H1 (cell line): ENCODE measurements around the gene MYH9. TPM values are rescaled to one million over a fixed set of nuclear protein-coding genes. Genes with fewer than 3 reads are reported as not detected.

Experiments
- CTCF ChIA-PET: fragments of 300-600 bp; sonication (Branson Sonifier 250); formaldehyde crosslinking; loops from one replicate; lab custom pipeline; 2021; ENCODE audit not compliant: partially characterized antibody; lab: Charles Lee
- POLR2A ChIA-PET: fragments of 300-600 bp; sonication (Branson Sonifier 250); formaldehyde crosslinking; loops from one replicate; lab custom pipeline; 2021; ENCODE audit warnings: inconsistent platforms; ENCODE audit not compliant: partially characterized antibody; lab: Charles Lee
- DNase-seq, 2 experiments: peaks; one replicate each; pipeline versions ENCODE4 v3.0.0 to v3.0.0-alpha.2; 2010 to 2022; ENCODE audit warnings: low spot score in 2 of 2, low read depth in 1 of 2, mixed read lengths in 1 of 2
- FAIRE-seq: peaks from 2 replicates; lab custom pipeline; 2011; peaks lifted over from hg19 to GRCh38; lab: Jason Lieb, UNC
- H2AFZ ChIP-seq: 2 replicates; pipeline ENCODE4 v1.8.1; 2012; ENCODE audit warnings: low read length, inconsistent platforms
- H2AK5ac ChIP-seq: 2 replicates; pipeline ENCODE4 v1.6.1; 2013; ENCODE audit warnings: low read depth, low read length
- H2BK120ac ChIP-seq: replicated peaks from 2 replicates; pipeline ENCODE3; 2013; ENCODE audit warnings: low read depth, low read length, inconsistent platforms
- H2BK12ac ChIP-seq: 2 replicates; pipeline ENCODE4 v1.6.1; 2013; ENCODE audit warnings: low read depth, low read length
- H2BK15ac ChIP-seq: 2 replicates; pipeline ENCODE4 v1.6.1; 2013; ENCODE audit warnings: low read length
- H2BK20ac ChIP-seq: 2 replicates; pipeline ENCODE4 v1.6.1; 2013; ENCODE audit warnings: low read length
- H2BK5ac ChIP-seq: 2 replicates; pipeline ENCODE4 v1.6.1; 2013; ENCODE audit warnings: low read depth, low read length
- H3K14ac ChIP-seq: 2 replicates; pipeline ENCODE4 v1.6.1; 2013; ENCODE audit warnings: inconsistent platforms; ENCODE audit not compliant: insufficient read length
- H3K18ac ChIP-seq: 2 replicates; pipeline ENCODE4 v1.6.1; 2013; ENCODE audit warnings: low read length; ENCODE audit errors: extremely low read depth
- H3K23ac ChIP-seq: 2 replicates; pipeline ENCODE4 v1.6.1; 2013; ENCODE audit warnings: inconsistent platforms; ENCODE audit not compliant: insufficient read length
- H3K23me2 ChIP-seq: 2 replicates; pipeline ENCODE4 v1.6.1; 2013; ENCODE audit warnings: low read depth, low read length
- H3K27ac ChIP-seq: 2 replicates; pipeline ENCODE4 v1.6.1; 2011; ENCODE audit warnings: low read depth, low read length, inconsistent platforms
- H3K27me3 ChIP-seq, 4 experiments: replicated peaks in 1 of 4; 1 replicate in 1 of 4; 2 replicates in 3 of 4; pipeline versions ENCODE4 v1.6.1 to v1.8.1; 2011 to 2013; ENCODE audit warnings: low read length in 3 of 4, mild to moderate bottlenecking in 3 of 4, inconsistent platforms in 2 of 4, mixed read lengths in 2 of 4, moderate library complexity in 1 of 4; ENCODE audit not compliant: control insufficient read depth in 3 of 4, insufficient read depth in 3 of 4; ENCODE audit errors: extremely low read depth in 1 of 4
- H3K36me3 ChIP-seq, 4 experiments: 2 replicates each; pipeline versions ENCODE4 v1.6.1 to v1.8.1; 2011 to 2013; ENCODE audit warnings: mild to moderate bottlenecking in 4 of 4, low read length in 3 of 4, moderate library complexity in 2 of 4, control low read depth in 1 of 4, inconsistent platforms in 1 of 4; ENCODE audit not compliant: insufficient read depth in 4 of 4, control insufficient read depth in 2 of 4
- H3K4ac ChIP-seq: replicated peaks from 2 replicates; pipeline ENCODE3; 2013; ENCODE audit warnings: low read length, low read depth, mixed read lengths, inconsistent platforms; ENCODE audit not compliant: insufficient read length
- H3K4me1 ChIP-seq, 4 experiments: replicated peaks in 1 of 4; 1 replicate in 1 of 4; 2 replicates in 3 of 4; pipeline versions ENCODE4 v1.6.1 to v1.8.1; 2011 to 2013; ENCODE audit warnings: low read length in 3 of 4, inconsistent platforms in 2 of 4, mixed read lengths in 1 of 4; ENCODE audit not compliant: insufficient read depth in 4 of 4, control insufficient read depth in 3 of 4
- H3K4me2 ChIP-seq, 2 experiments: 2 replicates each; pipeline versions ENCODE4 v1.6.1 to v1.8.1; 2011 to 2013; ENCODE audit warnings: low read depth in 2 of 2, low read length in 2 of 2, control low read depth in 1 of 2, inconsistent platforms in 1 of 2, mild to moderate bottlenecking in 1 of 2; ENCODE audit not compliant: insufficient read depth in 1 of 2
- H3K4me3 ChIP-seq, 4 experiments: fragments of 200-600, 300-600 bp in 1 of 4; sonication (generic), shearing (Covaris generic), sonication (Bioruptor Twin) in 1 of 4; 2 replicates each; pipeline versions ENCODE4 v1.5.1 to v1.8.1; 2011 to 2016; ENCODE audit warnings: low read length in 4 of 4, low read depth in 3 of 4, control low read depth in 2 of 4, inconsistent platforms in 2 of 4, mild to moderate bottlenecking in 2 of 4, mixed read lengths in 1 of 4, moderate library complexity in 1 of 4; ENCODE audit not compliant: insufficient read depth in 2 of 4; ENCODE audit errors: extremely low read depth in 1 of 4
- H3K56ac ChIP-seq: replicated peaks from 2 replicates; pipeline ENCODE3; 2013; ENCODE audit warnings: low read depth, mild to moderate bottlenecking, mixed read lengths, low read length, inconsistent platforms; ENCODE audit not compliant: insufficient read length
- H3K79me1 ChIP-seq: 2 replicates; pipeline ENCODE4 v1.6.1; 2013; ENCODE audit warnings: low read depth, low read length, control low read depth
- H3K79me2 ChIP-seq, 2 experiments: 2 replicates each; pipeline versions ENCODE4 v1.6.1 to v1.8.1; 2012 to 2013; ENCODE audit warnings: low read length in 2 of 2, mild to moderate bottlenecking in 2 of 2, inconsistent platforms in 1 of 2; ENCODE audit not compliant: insufficient read depth in 2 of 2, control insufficient read depth in 1 of 2
- H3K9ac ChIP-seq, 4 experiments: replicated peaks in 1 of 4; 1 replicate in 1 of 4; 2 replicates in 3 of 4; pipeline versions ENCODE4 v1.6.1 to v1.8.1; 2011 to 2013; ENCODE audit warnings: low read depth in 3 of 4, low read length in 3 of 4, control low read depth in 2 of 4, mild to moderate bottlenecking in 2 of 4, moderate library complexity in 2 of 4, inconsistent platforms in 1 of 4; ENCODE audit errors: extremely low read depth in 1 of 4
- H3K9me3 ChIP-seq, 2 experiments: 2 replicates each; pipeline versions ENCODE4 v1.6.1 to v1.8.1; 2012 to 2013; ENCODE audit warnings: mild to moderate bottlenecking in 2 of 2, moderate library complexity in 2 of 2, control low read depth in 1 of 2, inconsistent platforms in 1 of 2, low read depth in 1 of 2, low read length in 1 of 2, mixed read lengths in 1 of 2; ENCODE audit not compliant: insufficient read depth in 2 of 2
- H4K20me1 ChIP-seq, 2 experiments: replicated peaks in 1 of 2; 2 replicates each; pipeline versions ENCODE3 to v1.8.1; 2011 to 2013; ENCODE audit warnings: inconsistent platforms in 2 of 2, low read length in 2 of 2, mild to moderate bottlenecking in 1 of 2; ENCODE audit not compliant: insufficient read depth in 2 of 2, control insufficient read depth in 1 of 2
- H4K5ac ChIP-seq: 2 replicates; pipeline ENCODE4 v1.6.1; 2013; ENCODE audit warnings: low read length, low read depth, mixed read lengths, inconsistent platforms; ENCODE audit not compliant: insufficient read length
- H4K8ac ChIP-seq: 2 replicates; pipeline ENCODE4 v1.8.0; 2013; ENCODE audit warnings: mild to moderate bottlenecking, moderate library complexity, low read length, inconsistent platforms; ENCODE audit not compliant: insufficient read depth; ENCODE audit errors: extremely low read depth
- H4K91ac ChIP-seq: replicated peaks from 2 replicates; pipeline ENCODE3; 2013; ENCODE audit warnings: low read length, mixed read lengths, inconsistent platforms; ENCODE audit not compliant: insufficient read length
- BACH1 ChIP-seq: IDR thresholded peaks from 2 replicates; pipeline ENCODE4 v1.6.1; 2012; ENCODE audit warnings: low read length, improper control_type of control experiment
- BRCA1 ChIP-seq: IDR thresholded peaks from 2 replicates; pipeline ENCODE4 v1.6.1; 2012; ENCODE audit warnings: low read depth, low read length, improper control_type of control experiment
- E2F6 ChIP-seq: IDR thresholded peaks from 2 replicates; pipeline ENCODE4 v1.6.1; 2012; ENCODE audit warnings: inconsistent platforms
- NRF1 ChIP-seq: IDR thresholded peaks from 2 replicates; pipeline ENCODE4 v1.6.1; 2011; ENCODE audit warnings: mild to moderate bottlenecking, low read depth, low read length, improper control_type of control experiment
- RFX5 ChIP-seq: IDR thresholded peaks from 2 replicates; pipeline ENCODE4 v1.6.1; 2011; ENCODE audit warnings: low read depth, low read length, improper control_type of control experiment, borderline replicate concordance
- SAP30 ChIP-seq: fragments of 300-600 bp; sonication (generic); IDR thresholded peaks from 2 replicates; pipeline ENCODE4 v1.7.1; 2012; ENCODE audit warnings: low read length, moderate library complexity, mild to moderate bottlenecking, inconsistent platforms; ENCODE audit not compliant: insufficient read depth, insufficient replicate concordance
- SP2 ChIP-seq: IDR thresholded peaks from 2 replicates; pipeline ENCODE4 v1.6.1; 2012; ENCODE audit warnings: mild to moderate bottlenecking, low read length, inconsistent platforms
- SP4 ChIP-seq: IDR thresholded peaks from 2 replicates; pipeline ENCODE4 v1.6.1; 2012; ENCODE audit warnings: low read length, inconsistent platforms
- TCF12 ChIP-seq: IDR thresholded peaks from 2 replicates; pipeline ENCODE4 v1.6.1; 2011; ENCODE audit warnings: low read depth, mild to moderate bottlenecking, low read length
- WGBS, 2 experiments: shearing (Covaris generic) in 1 of 2; methylation state at CpG; one replicate each; pipeline versions ENCODE4 v1.1.6 to v1.1.7; 2013 to 2015; ENCODE audit warnings: low lambda C conversion rate in 2 of 2, mixed read lengths in 2 of 2, inconsistent platforms in 1 of 2, low coverage in 1 of 2, missing lambda C conversion rate in 1 of 2; ENCODE audit not compliant: insufficient replicate concordance in 2 of 2, insufficient coverage in 1 of 2, insufficient read length in 1 of 2; ENCODE audit errors: extremely low coverage in 1 of 2, missing lambda C conversion rate in 1 of 2; 5-methylcytosine and 5-hydroxymethylcytosine counted together
- polyA plus RNA-seq, 7 experiments: library from polyadenylated mRNA; depleted of rRNA in 3 of 7; stranded (reverse) in 5 of 7; unstranded in 2 of 7; fragments of >200 nt in 5 of 7; fragments of 200-250 nt in 2 of 7; gene quantifications; 1 replicate in 5 of 7; 2 replicates in 1 of 7; 4 replicates in 1 of 7; pipeline versions ENCODE4 v1.2.1 to v1.2.3, GENCODE V29; 2011 to 2013; ENCODE audit warnings: missing spikeins in 2 of 7, mixed read lengths in 2 of 7
- total RNA-seq: library from RNA; stranded (reverse); fragmentation: NEBNext Ultra II Directional; extraction: Animal tissue kit (Norgen Biotek cat#: 25700); gene quantifications from 2 replicates; pipeline ENCODE4 v1.2.1, GENCODE V29; 2021

MYH9 gene
- total and polyA plus RNA-seq, 2 of the 8 experiments (the other 6 are each of a cell fraction or from before 2014, with no cell fraction given) = 24.9 to 322 TPM

DNA sequence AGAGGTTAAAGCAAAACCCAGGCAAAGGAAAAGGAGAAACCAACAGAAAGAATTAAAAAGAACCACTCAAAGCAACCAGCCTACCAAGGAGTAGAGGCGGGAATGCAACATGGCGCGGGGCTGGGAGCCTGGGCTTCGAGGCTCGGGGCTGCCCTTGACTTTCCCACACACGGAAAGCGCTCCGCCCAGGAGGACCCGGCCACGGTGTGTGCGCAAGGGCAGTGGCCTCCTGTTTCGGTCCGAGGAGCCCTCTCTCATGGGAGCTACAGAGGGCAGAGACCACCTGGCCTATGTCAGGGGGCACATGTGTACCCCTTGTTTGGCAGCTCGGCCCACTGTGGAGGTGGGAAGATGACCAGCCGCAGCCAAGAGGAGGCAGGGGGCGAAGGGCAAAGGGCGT lies 78.9 kb downstream of the MYH9 start:
- Histone ChIP-seq H3K4me2 (no peak overlapping the region), H3K14ac (no peak overlapping the region), H2BK5ac (no peak overlapping the region), H3K9ac (no peak overlapping the region; a peak in 1 of 7 replicates), H3K4ac (no peak overlapping the region), H4K5ac (no peak overlapping the region), H2BK120ac (no peak overlapping the region), H3K27ac (no peak overlapping the region), H2BK12ac (no peak overlapping the region), H2AFZ (no peak overlapping the region), H3K23ac (no peak overlapping the region), H3K4me1 (no peaks in the 10 kb centered on the region), H2AK5ac (no peak overlapping the region), H3K56ac (no peak overlapping the region), H3K18ac (no peak overlapping the region), H3K4me3 (no peak overlapping the region), H2BK20ac (no peak overlapping the region), H3K79me2 (no peaks in the 10 kb centered on the region), H3K36me3 (peaks cover 48 to 82% (median 79%) of the 10 kb centered on the region in 4 experiments), H3K9me3 (no peaks in the 10 kb centered on the region), H3K23me2 (no peaks in the 10 kb centered on the region), H3K79me1 (no peaks in the 10 kb centered on the region), H3K27me3 (no peaks in the 10 kb centered on the region), H2BK15ac (no peak overlapping the region), H4K8ac (no peak overlapping the region; the same call in 1 of the 2 replicates), H4K91ac (no peak overlapping the region), H4K20me1 (peaks cover 9 to 10% of the 10 kb centered on the region in 2 experiments)
- DNase-seq (no peak), FAIRE-seq (no peak)
- ChIA-PET CTCF (interaction anchor here (1.1 to 17.3 kb wide), 5 partner anchors 8 to 25 kb away, joined by 3 to 159 read pairs (median 4); no protein-coding TSS in a partner anchor), POLR2A (no interaction called here)
- TF ChIP-seq BACH1 (no peak), E2F6 (no peak), TCF12 (no peak), SAP30 (no peak), SP4 (no peak), NRF1 (no peak), SP2 (no peak), RFX5 (no peak), BRCA1 (no peak)
- 89% methylated on average over 17 of the region's 17 CpGs; no CpG with 5 or more reads in 1 of the 2 experiments for WGBS, 2 experiments
